NT2/D1 (cell line): Measurements from ENCODE around the gene DUSP22.

ENCODE experiments used
- DNase-seq: peaks from one replicate; pipeline ENCODE4 v3.0.0-alpha.2; 2011; ENCODE audit warnings: low read depth, low spot score
- H3K27me3 ChIP-seq: 2 replicates; pipeline ENCODE4 v1.6.0; 2011; ENCODE audit warnings: mild to moderate bottlenecking; ENCODE audit not compliant: insufficient read length, insufficient read depth
- H3K36me3 ChIP-seq: 2 replicates; pipeline ENCODE4 v1.6.1; 2011; ENCODE audit warnings: mild to moderate bottlenecking, low read length, mixed read lengths; ENCODE audit not compliant: insufficient read depth, insufficient read length
- H3K4me1 ChIP-seq: 2 replicates; pipeline ENCODE4 v1.5.1; 2011; ENCODE audit not compliant: insufficient read depth, insufficient read length
- H3K4me3 ChIP-seq: 2 replicates; pipeline ENCODE4 v1.5.1; 2011; ENCODE audit warnings: low read depth; ENCODE audit not compliant: insufficient read length
- H3K9ac ChIP-seq: 2 replicates; pipeline ENCODE4 v1.6.0; 2011; ENCODE audit warnings: low read depth; ENCODE audit not compliant: insufficient read length
- H3K9me3 ChIP-seq: 2 replicates; pipeline ENCODE4 v1.5.1; 2011; ENCODE audit warnings: mild to moderate bottlenecking, low read length; ENCODE audit not compliant: insufficient read depth
- SUZ12 ChIP-seq: IDR thresholded peaks from 2 replicates; pipeline ENCODE4 v1.6.1; 2011; ENCODE audit not compliant: insufficient read length, insufficient read depth; ENCODE audit errors: extremely low read depth
- YY1 ChIP-seq: IDR thresholded peaks from 2 replicates; pipeline ENCODE4 v1.6.1; 2011; ENCODE audit not compliant: insufficient read length, insufficient read depth
- ZNF274 ChIP-seq: IDR thresholded peaks from 2 replicates; pipeline ENCODE4 v1.6.1; 2011; ENCODE audit warnings: mild to moderate bottlenecking, low read depth, low read length

Gene DUSP22

GRCh38 chr6:380234-381218, 88.2 kb downstream of the DUSP22 start:
- TF ChIP-seq YY1 (no peak), SUZ12 (no peak), ZNF274 (no peak)
- DNase-seq, result no peak
- Histone ChIP-seq H3K4me1 (no peaks in the 10 kb centered on the region), H3K9ac (no peak overlapping the region), H3K4me3 (no peak overlapping the region), H3K36me3 (no peaks in the 10 kb centered on the region), H3K27me3 (peaks cover 70% of the 10 kb centered on the region), H3K9me3 (no peaks in the 10 kb centered on the region)

GRCh38 chr6:381742-382461, 89.6 kb downstream of the DUSP22 start:
- Histone ChIP-seq H3K9ac (no peak overlapping the region), H3K27me3 (peaks cover 59% of the 10 kb centered on the region), H3K4me1 (no peaks in the 10 kb centered on the region), H3K36me3 (no peaks in the 10 kb centered on the region), H3K4me3 (no peak overlapping the region), H3K9me3 (no peaks in the 10 kb centered on the region)
- no peak for TF ChIP-seq SUZ12
- no peak for TF ChIP-seq YY1
- no peak for TF ChIP-seq ZNF274
- DNase-seq, result no peak

GRCh38 chr6:382883-383810, 90.9 kb downstream of the DUSP22 start:
- DNase-seq, result no peak
- TF ChIP-seq ZNF274, result no peak
- TF ChIP-seq YY1, result no peak
- no peak for TF ChIP-seq SUZ12
- no peaks in the 10 kb centered on the region for H3K4me1 ChIP-seq
- H3K4me3 ChIP-seq, result no peak overlapping the region
- no peaks in the 10 kb centered on the region for H3K9me3 ChIP-seq
- H3K9ac ChIP-seq, result no peak overlapping the region
- peaks cover 47% of the 10 kb centered on the region for H3K27me3 ChIP-seq
- H3K36me3 ChIP-seq, result no peaks in the 10 kb centered on the region

- Histone ChIP-seq H3K36me3 (no peaks in the 10 kb centered on the region), H3K9me3 (no peaks in the 10 kb centered on the region), H3K4me1 (no peaks in the 10 kb centered on the region), H3K27me3 (peaks cover 39% of the 10 kb centered on the region), H3K9ac (no peak overlapping the region), H3K4me3 (no peak overlapping the region)
- TF ChIP-seq YY1, result no peak
- no peak for TF ChIP-seq SUZ12
- no peak for TF ChIP-seq ZNF274
- no peak for DNase-seq
Observed at GRCh38 chr6:383856-384255, 91.6 kb downstream of the DUSP22 start.

- Histone ChIP-seq H3K4me1 (no peaks in the 10 kb centered on the region), H3K9ac (no peak overlapping the region), H3K27me3 (peaks cover 37% of the 10 kb centered on the region), H3K4me3 (no peak overlapping the region), H3K9me3 (no peaks in the 10 kb centered on the region), H3K36me3 (no peaks in the 10 kb centered on the region)
- no peak for DNase-seq
- TF ChIP-seq YY1, result no peak
- no peak for TF ChIP-seq SUZ12
- no peak for TF ChIP-seq ZNF274
Observed at GRCh38 chr6:384898-385297, 92.6 kb downstream of the DUSP22 start.

GRCh38 chr6:385614-386013, 93.3 kb downstream of the DUSP22 start:
- Histone ChIP-seq H3K27me3 (peaks cover 37% of the 10 kb centered on the region), H3K9me3 (no peaks in the 10 kb centered on the region), H3K4me3 (no peak overlapping the region), H3K36me3 (no peaks in the 10 kb centered on the region), H3K9ac (no peak overlapping the region), H3K4me1 (no peaks in the 10 kb centered on the region)
- DNase-seq, result no peak
- no peak for TF ChIP-seq SUZ12
- no peak for TF ChIP-seq ZNF274
- TF ChIP-seq YY1, result no peak
